GM18517 (cell line): ENCODE measurements around the gene HDHD5.
A peak's percentile ranks its signal among the peaks of the same experiment; 100 is the strongest.

Source experiments
- ATAC-seq: cut with Tn5 transposase; IDR thresholded peaks from one replicate; pipeline ENCODE4 v1.9.1; 2021; ENCODE audit warnings: mild to moderate bottlenecking, moderate library complexity; ENCODE audit not compliant: unreplicated experiment

Gene HDHD5

GRCh38 chr22:17158568-17159503, at the start of gene HDHD5:
Gene HDHD5 (minus strand): TSS chr22:17159277. CDS start chr22:17159251, 26 bp downstream.
- peak; percentile 63 for ATAC-seq

DNA sequence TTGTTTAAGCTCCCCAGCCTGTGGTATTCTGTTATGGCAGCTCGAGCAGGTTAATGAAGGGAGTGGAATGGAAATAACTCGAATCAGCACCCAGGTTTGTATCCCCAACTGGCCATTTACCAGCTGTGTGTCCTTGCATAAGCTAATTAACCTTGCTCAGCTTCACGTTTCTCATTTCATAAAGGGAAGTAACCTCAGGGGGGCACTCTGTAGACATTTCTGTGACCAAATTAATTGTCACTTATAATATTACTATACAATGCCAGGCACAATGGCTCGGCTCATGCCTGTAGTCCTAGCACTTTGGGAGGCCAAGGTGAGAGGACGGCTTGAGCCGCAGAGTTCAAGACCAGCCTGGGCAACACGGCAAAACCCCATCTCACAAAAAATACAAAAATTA, 46.4 kb upstream of the HDHD5 start:
- ATAC-seq, result no peak

GRCh38 chr22:17201285-17201945, 42.3 kb upstream of the HDHD5 start:
- no peak for ATAC-seq

DNA sequence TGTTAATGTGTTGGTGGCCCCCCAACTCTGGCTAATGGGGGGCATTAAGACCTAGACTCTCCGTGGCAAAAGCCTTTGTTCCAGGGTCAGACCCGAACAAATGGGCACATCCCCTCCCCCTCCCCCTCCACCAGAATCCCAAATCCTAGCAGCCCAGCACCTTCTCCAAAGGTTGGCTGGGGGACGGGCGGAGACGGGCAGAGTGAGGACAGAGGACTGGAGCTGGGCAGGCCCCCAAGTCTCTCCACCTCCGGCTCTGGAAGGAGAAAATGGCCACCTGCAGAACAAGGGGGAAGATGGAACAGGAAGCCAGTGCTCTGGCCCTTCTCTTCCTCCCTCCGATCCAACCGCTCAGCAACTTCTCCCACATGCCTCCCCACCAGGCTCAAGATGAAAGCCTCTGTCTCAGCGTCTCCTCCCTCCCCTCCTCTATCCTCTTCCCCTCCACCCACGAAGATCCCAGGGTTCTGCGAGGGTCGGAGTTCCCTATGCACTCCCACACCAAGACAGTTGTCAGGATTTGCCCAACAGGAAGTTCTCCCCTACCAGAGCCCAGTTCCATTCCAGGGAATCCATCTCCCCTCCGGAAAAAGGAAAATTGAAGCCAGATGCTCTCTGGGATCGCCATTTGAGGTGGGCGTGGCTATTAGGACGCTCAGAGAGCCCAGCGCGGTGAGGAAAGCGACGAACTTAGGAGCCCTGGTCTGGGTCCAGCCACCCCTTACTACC, 40.1 kb upstream of the HDHD5 start:
- ATAC-seq, result no peak

GRCh38 chr22:17198170-17199002, 39.3 kb upstream of the HDHD5 start:
- ATAC-seq, result no peak

DNA sequence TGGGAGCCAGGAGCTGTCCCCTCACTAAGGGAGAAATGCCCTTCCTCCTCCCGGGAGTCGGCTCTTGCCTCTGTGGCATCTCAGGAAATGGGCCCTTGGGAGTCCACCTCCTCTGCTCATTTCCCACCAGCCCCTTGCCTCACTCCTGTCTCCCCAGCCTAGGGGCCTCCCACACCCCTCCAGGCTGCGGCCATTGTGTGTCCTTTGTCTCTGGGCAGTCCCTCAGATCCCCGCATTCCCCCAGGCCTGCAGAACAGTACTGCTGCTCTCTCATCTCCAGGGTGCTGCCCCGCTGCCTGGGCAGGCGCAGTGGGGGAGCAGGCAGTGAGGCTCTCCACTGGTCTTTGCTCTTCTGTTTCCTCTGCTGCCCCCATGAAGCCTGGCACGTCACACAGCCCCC, 35.1 kb upstream of the HDHD5 start:
- ATAC-seq, result no peak

DNA sequence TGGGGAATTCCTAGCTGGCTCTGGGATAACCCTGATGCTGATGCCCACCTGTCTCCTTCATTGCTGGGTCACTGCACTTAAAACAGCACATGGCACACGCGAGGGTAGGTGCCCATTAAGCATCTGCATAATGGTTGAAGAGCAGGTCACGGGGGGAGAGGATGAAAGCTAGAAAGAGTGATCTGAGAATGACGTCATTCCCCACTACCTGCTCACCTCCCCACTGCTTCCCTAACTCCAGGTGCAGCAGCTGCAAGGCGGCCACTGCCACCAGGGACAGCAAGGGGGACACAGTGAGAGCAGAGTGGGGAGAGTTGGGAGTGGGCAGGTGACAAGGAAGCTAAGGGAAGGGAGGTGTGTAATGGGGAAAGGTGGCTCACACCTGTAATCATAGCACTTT, 33.1 kb upstream of the HDHD5 start:
- ATAC-seq, result no peak

DNA sequence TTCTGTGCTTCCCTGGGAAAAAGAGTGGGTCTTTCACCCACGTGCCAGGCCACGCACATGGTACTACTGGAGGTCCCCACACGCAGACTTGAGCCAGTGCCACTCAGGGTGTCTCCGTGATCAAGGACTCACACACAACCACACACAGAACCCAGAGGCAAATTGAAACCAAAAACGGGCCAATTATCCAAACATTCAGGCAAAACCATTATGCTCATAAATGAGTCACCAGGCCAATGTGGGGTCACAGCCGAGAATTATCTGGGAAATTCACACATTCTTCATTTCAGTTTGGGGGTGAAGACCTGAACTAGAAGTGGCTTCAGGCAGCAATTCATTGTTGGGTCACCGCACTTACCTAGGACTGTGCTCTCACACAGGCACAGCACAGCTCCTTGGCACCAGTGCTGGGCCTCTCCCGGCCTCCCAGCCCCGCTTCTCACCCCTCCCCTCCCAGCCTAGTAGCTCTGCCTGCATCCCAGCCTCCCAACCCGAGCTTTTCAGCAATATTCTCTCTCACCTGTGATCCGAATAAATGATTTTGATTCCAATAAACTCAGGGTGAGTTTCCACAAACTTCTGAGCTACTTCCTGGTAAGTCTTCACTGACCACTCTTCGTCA, 32.2 kb upstream of the HDHD5 start:
- ATAC-seq, result no peak

DNA sequence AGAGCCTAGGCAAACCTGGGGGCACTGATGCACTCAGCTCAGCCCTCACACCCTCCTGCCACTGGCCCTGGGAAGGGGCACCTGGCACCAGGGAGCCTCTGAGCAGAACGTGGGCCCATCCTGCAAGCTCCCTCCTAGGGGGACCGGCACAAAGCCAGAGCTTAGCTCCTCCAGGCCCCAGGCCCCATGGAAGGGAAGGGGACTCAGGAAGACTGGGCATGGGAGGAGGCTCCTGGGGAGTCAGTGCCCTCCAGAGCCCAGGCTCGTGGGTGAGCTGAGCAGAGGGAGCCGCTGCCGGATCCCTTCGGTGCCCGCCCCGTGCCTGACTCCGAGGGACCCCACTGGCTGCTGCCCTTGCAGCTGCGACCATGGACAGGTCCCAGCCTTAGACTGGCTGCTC, 31.6 kb upstream of the HDHD5 start:
- ATAC-seq, result no peak

GRCh38 chr22:17176715-17177114, 17.6 kb upstream of the HDHD5 start:
- no peak for ATAC-seq

- ATAC-seq, result peak; percentile 13
Measured at GRCh38 chr22:17172029-17172833, 13.2 kb upstream of the HDHD5 start.

DNA sequence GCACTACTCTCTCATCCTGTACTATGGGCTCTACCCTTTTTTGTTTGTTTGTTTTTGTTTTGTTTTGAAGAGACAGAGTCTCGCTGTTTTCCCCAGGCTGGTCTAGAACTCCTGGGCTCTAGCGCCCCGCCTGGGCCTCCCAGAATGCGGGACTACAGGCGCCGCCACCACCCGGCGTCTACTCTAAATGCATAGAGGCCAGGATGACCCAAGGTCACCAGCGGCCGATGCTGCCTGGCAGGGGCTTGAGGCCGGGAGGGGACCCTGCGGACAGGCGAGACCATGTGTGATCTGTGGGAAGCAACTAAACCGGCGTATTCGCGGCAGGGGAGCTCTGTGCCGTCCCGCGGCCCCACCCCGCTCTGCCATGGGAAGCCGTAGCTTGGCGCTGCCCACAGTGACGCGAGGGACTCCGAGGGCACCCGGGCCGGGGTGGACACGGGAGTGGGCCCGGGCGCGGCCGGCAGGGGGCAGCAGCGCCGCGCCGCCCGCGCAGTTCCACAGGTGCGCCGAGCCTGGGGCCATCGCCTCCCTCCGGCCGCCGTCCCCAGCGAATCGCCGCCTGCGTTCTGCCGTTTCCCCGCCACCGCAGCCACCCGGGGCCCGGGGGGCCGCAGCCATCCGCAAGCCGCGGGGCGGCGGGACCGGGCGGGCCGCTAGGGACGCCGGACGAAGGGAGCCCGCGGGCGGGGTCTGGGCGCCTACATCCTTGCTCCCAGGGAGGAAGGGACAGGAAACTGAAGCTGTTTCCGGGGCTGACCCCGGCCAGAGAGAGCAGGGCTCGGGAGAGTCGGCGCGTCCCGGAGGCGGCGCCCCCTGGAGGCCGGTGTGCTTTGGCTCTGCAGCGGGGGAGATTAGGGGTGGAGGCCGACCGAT, 12.3 kb upstream of the HDHD5 start:
- ATAC-seq, result peak; percentile 87

DNA sequence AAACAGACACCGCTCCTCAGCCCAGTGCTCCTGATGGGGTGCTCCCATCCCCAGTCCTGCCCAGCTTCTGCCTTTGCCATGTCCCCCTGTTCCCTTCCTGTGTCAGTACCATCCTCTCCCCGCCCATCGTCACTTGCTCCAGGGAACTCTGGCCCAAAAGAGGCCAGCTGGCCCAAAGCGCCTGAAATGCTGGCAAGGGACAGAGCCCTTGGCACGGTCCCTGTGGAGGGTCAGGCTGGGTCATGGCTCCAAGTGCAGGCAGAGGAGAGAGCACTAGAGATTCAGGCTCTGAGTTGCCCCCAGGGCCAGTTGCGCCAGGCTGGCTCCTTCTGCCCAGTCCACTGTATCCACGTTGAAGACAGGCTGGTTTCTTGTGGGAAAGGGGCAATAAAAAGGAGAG, 8.4 kb upstream of the HDHD5 start:
- ATAC-seq, result no peak

GRCh38 chr22:17164392-17165024, 5.4 kb upstream of the HDHD5 start:
- no peak for ATAC-seq

GRCh38 chr22:17162731-17163130, 3.7 kb upstream of the HDHD5 start:
- no peak for ATAC-seq

DNA sequence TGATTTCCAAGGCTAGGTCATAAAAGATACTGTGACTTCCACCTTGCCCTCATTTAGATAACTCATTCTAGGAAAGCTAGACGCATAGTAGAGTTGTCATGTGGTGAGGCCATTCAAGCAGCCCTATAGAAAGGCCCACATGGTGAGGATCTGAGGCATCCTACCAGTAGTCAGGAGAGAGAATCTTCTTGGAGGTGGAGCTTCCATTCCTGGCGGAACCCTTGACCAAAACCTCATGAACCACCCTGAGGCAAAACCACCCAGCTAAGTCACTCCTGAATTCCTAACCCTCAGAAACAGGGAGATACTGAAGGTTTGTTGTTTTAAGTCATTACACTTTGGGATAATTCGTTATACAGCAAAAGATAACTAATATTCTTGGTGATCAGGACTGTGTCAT, 2.9 kb upstream of the HDHD5 start:
- no peak for ATAC-seq

- peak; percentile 31 for ATAC-seq
Measured at GRCh38 chr22:17159504-17159951, 451 bp upstream of the HDHD5 start.

DNA sequence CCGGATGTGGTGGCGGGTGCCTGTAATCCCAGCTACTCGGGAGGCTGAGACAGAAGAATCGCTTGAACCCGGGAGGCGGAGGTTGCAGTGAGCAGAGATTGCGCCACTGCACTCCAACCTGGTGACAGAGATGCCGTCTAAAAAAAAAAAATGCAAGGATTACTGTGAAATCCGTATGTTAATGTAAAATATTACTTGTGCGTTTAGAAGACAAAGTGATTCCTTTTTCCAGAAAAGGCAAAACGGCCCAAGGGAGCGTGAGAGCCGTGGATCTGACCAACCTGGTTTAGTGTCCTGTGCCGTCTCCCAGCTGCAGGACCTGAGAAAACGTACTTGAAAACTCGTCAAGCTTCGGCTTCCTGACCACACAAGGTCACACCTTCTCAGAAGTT, 905 bp downstream of the HDHD5 start:
- no peak for ATAC-seq
